T-helper 1 cell treated with Interleukin-12 subunit alpha and Interleukin-12 subunit beta and Interleukin-4 antibody, amounts not matched to agents 30 μg/mL and 1 μg/mL, for 36 hours (primary cell): ENCODE results near the gene MEGF6.

Experiments
- H3K27ac Mint-ChIP-seq: one replicate; pipeline ENCODE4 v1.8.0; 2021; ENCODE audit warnings: mild to moderate bottlenecking, mixed read lengths
- H3K27me3 Mint-ChIP-seq: one replicate; pipeline ENCODE4 v1.8.0; 2021; ENCODE audit warnings: low read depth, mixed read lengths
- H3K36me3 Mint-ChIP-seq: one replicate; pipeline ENCODE4 v1.8.0; 2021; ENCODE audit warnings: low read depth, mixed read lengths
- H3K4me1 Mint-ChIP-seq: one replicate; pipeline ENCODE4 v1.8.0; 2021; ENCODE audit warnings: low read depth, mixed read lengths
- H3K4me3 Mint-ChIP-seq: one replicate; pipeline ENCODE4 v1.8.0; 2021; ENCODE audit warnings: mild to moderate bottlenecking, moderate library complexity, mixed read lengths
- H3K9me3 Mint-ChIP-seq: one replicate; pipeline ENCODE4 v1.8.0; 2021; ENCODE audit warnings: mixed read lengths

MEGF6 gene

DNA sequence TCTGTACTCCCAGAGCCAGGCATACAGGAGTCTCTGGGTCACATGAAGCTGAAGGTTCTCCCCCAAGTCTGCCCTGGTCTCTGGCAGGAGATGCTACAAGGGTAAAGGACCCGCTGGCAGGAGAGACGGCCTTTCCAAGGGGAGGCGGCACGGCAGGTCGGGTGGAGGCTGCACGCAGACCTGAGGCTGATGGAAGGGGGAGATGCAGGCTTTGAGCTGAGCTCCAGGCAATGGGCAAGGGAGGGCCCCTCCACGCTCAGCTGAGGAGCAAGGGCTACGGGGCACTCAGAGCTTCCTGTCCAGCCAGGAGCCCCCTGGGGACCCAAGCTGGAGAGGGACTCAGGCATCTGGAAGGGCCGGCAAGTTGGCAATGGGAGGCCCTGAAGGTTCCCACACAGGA, 50.3 kb downstream of the MEGF6 start:
- no peak overlapping the region for H3K27ac Mint-ChIP-seq
- H3K27me3 Mint-ChIP-seq: no peaks in the 10 kb centered on the region
- no peak overlapping the region for H3K4me3 Mint-ChIP-seq
- H3K4me1 Mint-ChIP-seq: no peaks in the 10 kb centered on the region
- H3K9me3 Mint-ChIP-seq: no peaks in the 10 kb centered on the region
- H3K36me3 Mint-ChIP-seq: no peaks in the 10 kb centered on the region

DNA sequence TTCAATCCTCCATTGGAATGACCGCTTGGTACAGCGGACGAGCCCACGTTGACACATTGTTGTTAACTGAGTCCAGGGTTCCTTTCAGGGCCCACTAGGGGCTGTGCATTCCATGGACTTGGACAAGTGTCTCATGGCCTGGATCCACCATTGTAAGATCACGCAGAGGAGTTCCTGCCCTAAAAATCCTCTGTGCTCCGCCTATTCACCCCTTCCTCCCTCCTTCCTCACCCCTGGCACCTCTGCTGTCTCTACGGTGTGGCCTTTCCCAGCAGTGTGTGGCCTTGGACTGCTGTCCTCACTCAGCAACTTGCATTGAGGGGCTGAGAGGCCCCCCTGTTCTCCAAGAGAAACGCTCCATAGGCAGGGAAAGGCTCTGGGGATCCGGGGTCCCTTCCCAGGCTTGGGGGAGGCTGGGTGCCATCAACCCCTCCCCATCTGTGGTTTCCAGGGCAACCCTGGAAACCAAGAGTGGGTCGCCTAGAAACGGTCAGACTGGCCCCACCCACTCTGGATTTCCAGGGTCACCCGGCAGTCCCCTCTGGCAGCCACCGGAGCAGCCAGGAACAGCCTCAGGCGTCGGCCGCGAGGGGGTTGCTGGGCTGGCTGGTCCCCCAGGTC, 50.9 kb downstream of the MEGF6 start:
- no peaks in the 10 kb centered on the region for H3K36me3 Mint-ChIP-seq
- no peaks in the 10 kb centered on the region for H3K27me3 Mint-ChIP-seq
- no peaks in the 10 kb centered on the region for H3K4me1 Mint-ChIP-seq
- H3K9me3 Mint-ChIP-seq: no peaks in the 10 kb centered on the region
- no peak overlapping the region for H3K4me3 Mint-ChIP-seq
- H3K27ac Mint-ChIP-seq: no peak overlapping the region

GRCh38 chr1:3558036-3558726, 53.1 kb downstream of the MEGF6 start:
- no peaks in the 10 kb centered on the region for H3K4me1 Mint-ChIP-seq
- H3K36me3 Mint-ChIP-seq: no peaks in the 10 kb centered on the region
- no peak overlapping the region for H3K27ac Mint-ChIP-seq
- H3K4me3 Mint-ChIP-seq: no peak overlapping the region
- no peaks in the 10 kb centered on the region for H3K27me3 Mint-ChIP-seq
- no peaks in the 10 kb centered on the region for H3K9me3 Mint-ChIP-seq

- H3K27ac Mint-ChIP-seq: no peak overlapping the region
- no peaks in the 10 kb centered on the region for H3K4me1 Mint-ChIP-seq
- no peaks in the 10 kb centered on the region for H3K27me3 Mint-ChIP-seq
- no peaks in the 10 kb centered on the region for H3K9me3 Mint-ChIP-seq
- no peaks in the 10 kb centered on the region for H3K36me3 Mint-ChIP-seq
- H3K4me3 Mint-ChIP-seq: no peak overlapping the region
Observed at GRCh38 chr1:3557366-3557765, 53.9 kb downstream of the MEGF6 start.

- Mint-ChIP-seq H3K27me3 (no peaks in the 10 kb centered on the region), H3K9me3 (no peaks in the 10 kb centered on the region), H3K27ac (no peak overlapping the region), H3K4me3 (no peak overlapping the region), H3K4me1 (no peaks in the 10 kb centered on the region), H3K36me3 (no peaks in the 10 kb centered on the region)
Observed at GRCh38 chr1:3556336-3556735, 55.0 kb downstream of the MEGF6 start.

GRCh38 chr1:3555131-3555920, 56.0 kb downstream of the MEGF6 start:
- H3K36me3 Mint-ChIP-seq: no peaks in the 10 kb centered on the region
- H3K4me3 Mint-ChIP-seq: no peak overlapping the region
- H3K9me3 Mint-ChIP-seq: no peaks in the 10 kb centered on the region
- no peaks in the 10 kb centered on the region for H3K27me3 Mint-ChIP-seq
- H3K27ac Mint-ChIP-seq: no peak overlapping the region
- no peaks in the 10 kb centered on the region for H3K4me1 Mint-ChIP-seq

GRCh38 chr1:3553940-3554223, 57.4 kb downstream of the MEGF6 start:
- Mint-ChIP-seq H3K27ac (no peak overlapping the region), H3K27me3 (no peaks in the 10 kb centered on the region), H3K4me1 (no peaks in the 10 kb centered on the region), H3K9me3 (no peaks in the 10 kb centered on the region), H3K36me3 (no peaks in the 10 kb centered on the region), H3K4me3 (no peak overlapping the region)

GRCh38 chr1:3553166-3553939, 58.0 kb downstream of the MEGF6 start:
- H3K27ac Mint-ChIP-seq: no peak overlapping the region
- H3K27me3 Mint-ChIP-seq: no peaks in the 10 kb centered on the region
- no peak overlapping the region for H3K4me3 Mint-ChIP-seq
- H3K4me1 Mint-ChIP-seq: no peaks in the 10 kb centered on the region
- no peaks in the 10 kb centered on the region for H3K36me3 Mint-ChIP-seq
- no peaks in the 10 kb centered on the region for H3K9me3 Mint-ChIP-seq

DNA sequence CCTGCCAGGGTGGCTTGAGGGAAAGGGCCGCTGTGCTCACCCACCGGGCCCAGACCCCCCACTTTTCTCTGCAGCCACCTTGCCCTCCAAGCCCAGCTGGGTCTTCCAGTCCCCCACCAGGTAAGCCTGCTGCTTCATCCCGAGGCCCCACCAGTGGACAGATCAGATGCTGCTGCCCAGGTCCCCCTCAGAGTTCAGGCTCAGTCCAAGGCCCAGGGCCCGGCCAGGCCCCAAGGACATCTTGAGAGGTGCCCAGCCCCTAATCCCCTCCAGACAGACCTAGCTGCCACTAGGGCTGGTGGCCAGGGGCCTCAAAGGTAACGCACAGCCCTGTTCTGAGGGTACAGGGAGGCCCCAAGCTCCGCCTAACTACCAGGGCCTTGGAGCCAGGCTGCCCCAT, 58.6 kb downstream of the MEGF6 start:
- H3K27me3 Mint-ChIP-seq: no peaks in the 10 kb centered on the region

DNA sequence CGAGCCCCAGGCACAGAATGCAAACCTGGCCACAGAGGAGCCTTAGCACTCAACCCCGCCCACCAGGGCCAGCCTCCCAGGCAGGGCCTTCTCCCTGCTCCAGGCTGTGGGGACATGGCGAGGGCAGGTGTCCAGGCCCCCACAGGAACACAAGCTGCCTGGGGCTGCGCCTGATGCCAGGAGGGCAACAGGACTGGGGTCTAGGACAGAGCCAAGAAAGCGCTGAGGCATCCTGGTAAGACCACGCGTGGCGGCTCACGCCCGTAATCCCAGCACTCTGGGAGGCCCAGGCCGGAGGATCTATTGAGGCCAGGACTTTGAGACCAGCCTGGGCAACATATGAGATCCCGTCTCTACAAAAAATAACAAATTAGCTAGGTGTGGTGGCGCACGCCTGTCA, 59.1 kb downstream of the MEGF6 start:
- Mint-ChIP-seq H3K27ac (no peak overlapping the region), H3K4me1 (no peaks in the 10 kb centered on the region), H3K4me3 (no peak overlapping the region), H3K27me3 (no peaks in the 10 kb centered on the region), H3K9me3 (no peaks in the 10 kb centered on the region), H3K36me3 (no peaks in the 10 kb centered on the region)

More for the DNA sequence above, 58.6 kb downstream of the MEGF6 start:
- no peaks in the 10 kb centered on the region for H3K9me3 Mint-ChIP-seq
- H3K4me1 Mint-ChIP-seq: no peaks in the 10 kb centered on the region
- H3K4me3 Mint-ChIP-seq: no peak overlapping the region
- H3K36me3 Mint-ChIP-seq: no peaks in the 10 kb centered on the region
- no peak overlapping the region for H3K27ac Mint-ChIP-seq

DNA sequence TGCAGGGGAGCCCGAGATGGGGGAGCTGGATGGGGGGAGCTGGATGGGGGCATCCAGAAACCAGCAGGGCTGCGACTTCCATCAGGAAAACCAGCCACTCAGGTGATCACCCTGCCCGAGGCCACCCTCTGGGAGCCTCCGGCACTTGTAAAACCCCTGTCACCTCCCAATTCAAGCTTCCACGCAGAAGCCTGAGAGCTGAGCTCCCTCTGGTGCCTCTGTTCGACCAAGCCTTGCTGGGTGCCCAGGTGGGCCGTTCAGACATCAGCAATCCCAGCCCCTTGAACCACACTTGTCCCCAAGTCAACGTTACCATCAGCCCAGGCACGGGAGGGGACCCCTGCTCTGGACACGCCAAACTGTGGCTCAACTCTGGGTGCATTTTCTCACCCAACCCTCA, 59.6 kb downstream of the MEGF6 start:
- Mint-ChIP-seq H3K36me3 (no peaks in the 10 kb centered on the region), H3K9me3 (no peaks in the 10 kb centered on the region), H3K27me3 (no peaks in the 10 kb centered on the region), H3K27ac (no peak overlapping the region), H3K4me1 (no peaks in the 10 kb centered on the region), H3K4me3 (no peak overlapping the region)

GRCh38 chr1:3551290-3551678, 60.0 kb downstream of the MEGF6 start:
- no peak overlapping the region for H3K27ac Mint-ChIP-seq
- no peaks in the 10 kb centered on the region for H3K27me3 Mint-ChIP-seq
- no peaks in the 10 kb centered on the region for H3K9me3 Mint-ChIP-seq
- H3K4me1 Mint-ChIP-seq: no peaks in the 10 kb centered on the region
- H3K36me3 Mint-ChIP-seq: no peaks in the 10 kb centered on the region
- no peak overlapping the region for H3K4me3 Mint-ChIP-seq

DNA sequence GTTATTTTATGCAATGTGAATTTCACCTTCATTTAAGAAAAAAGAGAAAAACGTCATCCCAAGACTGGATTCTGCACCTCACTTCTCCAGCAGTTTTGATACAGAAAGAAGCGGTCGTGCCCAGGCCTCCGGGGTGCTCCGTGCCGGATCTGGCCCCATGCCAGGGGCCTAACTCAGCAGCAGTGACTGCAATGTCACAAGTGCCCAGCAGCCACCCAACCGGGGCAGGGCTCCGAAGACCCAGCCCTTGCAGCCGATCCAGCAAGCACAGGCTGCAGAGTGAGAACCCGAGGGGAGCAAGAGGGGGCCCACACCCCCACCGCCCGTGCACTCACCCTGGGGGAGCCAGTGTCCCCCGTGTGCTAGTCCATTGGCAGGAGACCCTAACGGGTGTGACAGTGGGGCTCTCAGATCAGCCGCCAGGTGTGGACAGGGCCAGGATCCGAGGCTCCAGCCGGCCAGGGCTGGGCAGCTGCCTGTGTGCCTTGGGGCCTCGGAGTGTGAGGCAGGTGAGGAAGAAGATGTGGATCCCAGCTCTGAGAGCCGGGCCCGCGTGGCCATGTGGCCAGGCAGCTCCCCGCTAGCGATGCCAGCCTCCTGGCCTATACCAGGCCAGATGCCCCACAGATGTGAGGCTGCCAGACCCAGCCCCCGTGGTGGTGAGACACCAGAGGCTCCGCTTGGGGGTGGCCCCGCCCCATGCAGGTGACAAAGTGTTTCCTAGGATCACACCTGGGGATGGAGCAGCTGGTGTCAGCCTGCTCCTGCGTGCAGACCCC, 60.6 kb downstream of the MEGF6 start:
- Mint-ChIP-seq H3K36me3 (no peaks in the 10 kb centered on the region), H3K27ac (no peak overlapping the region)

DNA sequence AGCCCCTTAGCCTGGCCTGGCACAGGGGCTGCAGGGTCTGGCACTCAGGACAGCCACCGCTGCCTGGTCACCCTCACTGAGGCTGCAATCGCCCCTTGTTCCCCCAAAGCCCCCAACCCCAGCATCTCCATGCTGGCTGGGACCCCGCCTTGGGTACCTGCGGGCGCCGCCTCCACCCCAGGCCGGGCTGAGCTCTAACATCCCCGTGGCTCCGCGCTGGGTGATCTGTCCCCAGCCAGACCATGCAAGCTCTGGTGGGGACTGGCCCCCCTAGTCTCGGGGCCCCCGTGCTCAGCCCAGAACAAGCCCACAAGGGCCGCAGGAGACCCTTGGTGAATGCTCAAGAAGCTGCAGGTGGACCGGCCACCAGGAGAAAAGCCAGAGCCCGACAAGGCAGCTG, 62.4 kb downstream of the MEGF6 start:
- no peaks in the 10 kb centered on the region for H3K27me3 Mint-ChIP-seq
- H3K27ac Mint-ChIP-seq: no peak overlapping the region
- no peaks in the 10 kb centered on the region for H3K4me1 Mint-ChIP-seq
- H3K9me3 Mint-ChIP-seq: no peaks in the 10 kb centered on the region
- no peak overlapping the region for H3K4me3 Mint-ChIP-seq
- H3K36me3 Mint-ChIP-seq: no peaks in the 10 kb centered on the region

More for the DNA sequence above, 60.6 kb downstream of the MEGF6 start:
- no peaks in the 10 kb centered on the region for H3K4me1 Mint-ChIP-seq
- H3K9me3 Mint-ChIP-seq: no peaks in the 10 kb centered on the region
- no peak overlapping the region for H3K4me3 Mint-ChIP-seq
- no peaks in the 10 kb centered on the region for H3K27me3 Mint-ChIP-seq
